Stimulated activated CD4-positive, alpha-beta T cell treated with anti-CD3 and anti-CD28 coated beads, Interleukin-15, amount 100 ng/mL, for 24 hours (primary cell): Measurements from ENCODE around the gene LRRC8D.

Source experiments
- DNase-seq: peaks from one replicate; pipeline ENCODE4 v3.0.0-alpha.2; 2020

LRRC8D gene

GRCh38 chr1:89898150-89898549, 77.3 kb downstream of the LRRC8D start:
- no peak for DNase-seq

DNA sequence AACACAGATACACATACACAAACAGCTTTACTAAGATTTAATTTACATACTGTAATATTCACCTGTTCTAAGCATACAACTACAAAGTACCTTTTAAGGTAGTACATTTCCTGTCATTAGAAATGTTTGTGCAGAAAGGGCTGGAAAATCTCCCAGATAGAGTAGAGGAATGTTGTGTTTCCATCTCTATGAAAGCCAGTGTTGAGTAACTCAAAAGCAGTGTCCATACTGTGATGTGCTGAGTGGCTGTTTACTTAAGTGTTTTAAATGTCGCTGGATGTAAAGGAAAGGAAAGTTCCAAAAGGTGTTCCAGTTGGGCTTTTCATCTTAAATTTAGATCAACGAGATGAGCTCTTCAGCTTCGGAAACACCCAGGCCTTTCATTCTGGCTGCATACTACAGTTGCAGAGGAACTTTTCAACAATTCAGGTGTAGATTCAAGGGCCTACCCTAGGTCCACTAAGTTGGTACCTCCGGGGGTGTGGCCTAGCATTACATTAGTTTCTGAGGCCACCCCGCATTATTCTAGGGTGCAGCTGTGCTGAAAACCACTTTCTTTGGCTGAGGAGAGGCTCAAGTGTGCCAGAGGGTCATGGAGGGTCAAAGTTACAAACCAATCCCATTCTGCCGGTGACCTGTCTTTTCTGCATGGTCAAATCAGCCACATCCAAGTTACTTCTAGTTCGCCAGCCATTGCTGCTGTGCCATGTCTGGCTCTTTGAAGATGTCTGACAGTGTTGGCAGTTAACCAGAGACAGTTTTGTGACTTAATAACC, 78.1 kb downstream of the LRRC8D start:
- no peak for DNase-seq

DNA sequence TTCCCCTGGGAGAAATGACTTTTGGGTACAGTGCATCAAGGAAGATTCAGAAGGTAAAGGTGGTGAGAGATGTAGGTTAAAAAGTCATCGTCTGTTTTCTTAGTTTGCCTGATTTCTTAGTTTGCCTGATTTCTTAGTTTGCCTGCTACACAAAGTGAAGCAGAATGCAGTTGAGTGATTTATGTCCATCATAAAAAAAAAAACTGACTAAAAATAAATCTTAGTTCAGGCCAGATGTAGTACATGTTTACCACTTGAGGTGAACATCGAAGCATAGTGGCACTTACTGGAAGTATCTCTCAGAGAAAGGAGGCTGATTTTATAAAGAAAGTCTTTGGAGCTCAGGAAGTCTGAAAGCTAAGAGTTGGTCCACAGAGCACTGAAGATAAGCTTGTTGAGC, 79.5 kb downstream of the LRRC8D start:
- no peak for DNase-seq

GRCh38 chr1:89900791-89901708, 80.2 kb downstream of the LRRC8D start:
- DNase-seq, result no peak

DNA sequence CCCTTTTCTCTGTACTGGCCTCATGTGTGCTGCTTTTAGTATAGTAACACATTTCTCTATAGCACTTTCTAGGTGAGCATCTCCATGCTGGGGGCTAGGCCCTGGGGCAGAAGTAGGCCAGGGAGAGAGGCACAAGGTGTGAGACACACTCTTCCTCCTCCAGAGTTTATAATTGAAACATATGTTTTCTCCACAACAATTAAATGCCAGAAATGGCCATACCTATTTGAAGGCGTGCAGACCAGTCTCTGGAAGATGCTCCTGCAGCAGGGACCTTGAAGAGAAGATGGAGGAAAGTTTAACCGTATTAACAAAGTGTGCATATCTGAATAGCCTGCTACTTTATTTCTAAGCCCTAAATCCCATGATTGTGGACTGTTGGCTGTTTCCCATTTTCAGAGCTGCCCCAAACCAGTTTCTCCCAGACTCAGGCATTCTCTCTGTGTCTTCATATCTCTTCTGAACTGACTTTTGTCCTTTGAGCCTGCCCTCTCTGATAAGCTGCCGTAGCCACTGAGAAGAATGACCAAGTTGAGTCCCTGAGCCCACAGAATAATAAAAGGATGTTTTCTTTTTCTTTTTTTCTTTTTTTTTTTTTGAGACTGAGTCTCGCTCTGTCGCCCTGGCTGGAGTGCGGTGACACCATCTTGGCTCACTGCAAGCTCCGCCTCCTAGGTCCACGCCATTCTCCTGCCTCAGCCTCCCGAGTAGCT, 81.3 kb downstream of the LRRC8D start:
- no peak for DNase-seq

DNA sequence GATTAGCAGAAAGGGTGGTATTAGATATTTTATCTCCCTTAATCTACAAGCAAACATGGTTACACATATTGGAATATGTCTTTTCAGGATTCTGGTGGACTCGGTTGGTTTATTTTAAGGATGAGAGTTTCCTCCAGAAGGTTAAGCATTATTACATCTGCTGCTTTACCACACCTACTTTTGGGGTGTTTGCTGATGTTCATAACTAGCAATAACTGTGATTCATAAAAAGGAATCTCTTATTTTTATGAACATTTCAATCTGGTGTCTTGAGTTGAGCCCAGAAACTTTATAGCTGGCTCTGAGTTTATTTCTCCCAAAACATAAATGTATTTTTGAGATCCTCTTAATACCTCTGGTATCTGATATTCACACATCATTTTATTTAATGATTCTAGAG, 82.7 kb downstream of the LRRC8D start:
- no peak for DNase-seq

DNA sequence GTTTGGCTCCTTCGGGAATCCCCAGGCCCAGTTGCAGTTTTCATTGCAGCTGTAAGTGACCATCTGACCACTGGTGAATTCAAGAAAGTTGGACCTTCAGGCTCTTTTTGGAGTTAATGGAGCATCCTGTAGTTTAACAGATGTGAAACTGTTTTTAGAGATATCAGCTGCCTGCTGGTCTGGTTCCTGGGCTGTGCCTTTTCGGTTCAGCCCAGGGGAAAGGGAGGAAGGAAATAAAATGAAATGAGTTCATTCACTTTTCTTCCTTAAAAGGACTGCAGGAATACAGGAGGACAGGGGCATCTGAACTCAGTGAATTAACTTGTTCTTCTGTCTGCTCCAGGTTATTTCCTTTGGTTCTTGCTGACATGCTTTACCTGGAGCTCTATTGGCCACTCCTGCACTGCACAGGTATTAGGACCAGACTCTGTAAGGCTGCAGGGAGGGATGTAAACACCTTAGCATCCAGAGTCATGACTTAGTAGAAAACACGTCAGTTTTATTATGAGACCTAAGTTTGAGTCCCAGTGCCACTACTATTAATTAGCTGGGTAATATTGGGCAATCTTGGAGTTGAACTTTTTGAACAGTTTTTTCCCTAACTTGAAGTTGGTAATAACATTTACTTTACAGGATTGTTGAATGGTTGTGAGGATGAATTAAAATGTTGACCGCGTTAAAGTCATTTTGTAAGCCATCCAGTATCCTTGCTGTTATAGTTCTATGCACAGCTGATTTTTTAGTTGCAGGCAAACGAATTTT, 83.6 kb downstream of the LRRC8D start:
- DNase-seq, result no peak

DNA sequence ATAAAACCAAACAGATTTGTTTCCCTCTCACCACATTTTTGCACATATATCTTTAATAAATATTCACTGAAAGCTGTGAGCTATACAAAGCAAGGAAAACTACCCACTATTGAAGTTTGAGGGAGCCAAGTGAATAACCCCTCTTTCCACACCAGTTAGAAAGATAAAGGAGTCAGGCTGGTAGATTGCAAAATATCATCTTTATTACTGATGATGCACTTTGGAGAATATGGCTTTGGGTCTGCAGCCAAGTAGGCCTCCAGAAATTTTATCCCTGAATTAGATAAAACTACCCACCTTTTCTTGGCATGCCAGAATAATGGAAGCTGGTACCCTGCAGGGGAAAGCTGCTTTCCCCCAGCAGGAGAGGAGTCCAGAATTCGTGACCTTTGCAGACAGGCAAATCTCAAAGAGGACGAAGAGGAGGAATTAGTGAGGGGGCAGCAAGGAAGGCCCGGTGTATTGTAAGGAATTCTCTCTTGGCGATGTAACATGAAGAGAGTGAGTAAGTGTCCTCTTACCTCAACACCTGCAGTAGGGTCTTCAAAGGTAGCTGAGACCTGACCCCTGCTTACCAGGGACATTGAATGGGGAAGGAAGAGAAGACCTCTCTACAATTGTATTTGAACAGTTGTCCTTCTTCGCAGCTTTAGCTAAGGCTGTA, 84.7 kb downstream of the LRRC8D start:
- no peak for DNase-seq

GRCh38 chr1:89906088-89906487, 85.3 kb downstream of the LRRC8D start:
- no peak for DNase-seq

DNA sequence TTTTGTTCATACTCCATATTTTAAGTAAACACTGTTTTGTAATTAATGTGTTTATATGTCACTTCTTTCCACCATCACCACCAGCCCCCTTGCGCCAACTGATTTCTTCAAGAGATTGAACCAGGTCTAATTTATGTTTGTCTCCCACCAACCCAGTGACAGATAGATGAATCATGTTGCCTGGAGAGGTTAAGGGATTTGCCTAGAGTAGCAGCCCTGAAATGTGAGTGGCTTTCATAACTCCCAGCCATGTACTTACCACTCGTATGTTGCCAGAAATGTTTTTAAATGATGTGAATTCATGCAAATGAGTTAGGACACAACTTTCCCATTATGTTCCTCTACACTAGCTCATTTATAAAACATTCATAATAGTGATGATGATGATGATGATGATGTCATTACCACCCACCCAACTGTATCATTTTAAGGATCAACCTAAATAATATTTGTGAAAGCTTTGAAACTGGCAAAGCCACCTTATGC, 86.9 kb downstream of the LRRC8D start:
- no peak for DNase-seq

DNA sequence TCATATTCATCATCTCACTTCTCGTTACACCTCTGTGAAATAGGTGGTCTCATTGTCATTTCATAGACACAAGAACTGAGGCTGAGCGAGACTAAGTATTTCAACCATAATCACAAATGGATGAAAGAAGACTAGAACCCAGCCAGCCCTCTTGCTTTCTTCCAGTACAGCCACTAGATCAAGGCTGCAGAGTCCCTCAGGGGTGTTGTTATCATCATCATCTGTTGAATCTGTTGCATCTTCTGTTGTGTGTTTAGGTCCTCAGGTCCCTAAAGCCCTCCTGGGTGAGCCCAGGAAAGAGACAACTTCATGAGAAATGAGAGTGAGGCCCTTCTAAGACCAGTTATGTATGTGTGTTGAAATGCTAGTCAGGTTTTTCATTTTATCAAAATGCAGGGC, 87.4 kb downstream of the LRRC8D start:
- DNase-seq, result no peak

- DNase-seq, result no peak
Measured at GRCh38 chr1:89908672-89909436, 88.0 kb downstream of the LRRC8D start.

DNA sequence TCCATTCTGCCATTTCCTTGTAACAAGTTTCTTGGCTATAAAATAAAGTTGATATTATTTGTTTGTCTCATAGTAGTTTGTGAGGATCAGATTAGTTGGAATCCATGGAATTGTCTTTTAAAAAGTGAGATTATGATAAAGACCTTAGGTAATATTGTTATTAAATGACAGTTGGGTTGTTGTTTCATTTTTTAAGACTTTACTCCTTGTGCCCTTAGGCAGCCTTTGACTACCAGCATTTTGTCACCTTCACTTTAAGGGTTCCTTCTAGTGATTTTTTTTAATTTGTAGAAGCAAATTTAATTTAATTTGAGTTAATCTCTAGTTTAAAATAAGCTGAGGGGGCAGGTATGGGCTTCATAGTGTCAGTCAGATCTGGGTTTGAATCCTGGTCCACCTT, 89.4 kb downstream of the LRRC8D start:
- no peak for DNase-seq

DNA sequence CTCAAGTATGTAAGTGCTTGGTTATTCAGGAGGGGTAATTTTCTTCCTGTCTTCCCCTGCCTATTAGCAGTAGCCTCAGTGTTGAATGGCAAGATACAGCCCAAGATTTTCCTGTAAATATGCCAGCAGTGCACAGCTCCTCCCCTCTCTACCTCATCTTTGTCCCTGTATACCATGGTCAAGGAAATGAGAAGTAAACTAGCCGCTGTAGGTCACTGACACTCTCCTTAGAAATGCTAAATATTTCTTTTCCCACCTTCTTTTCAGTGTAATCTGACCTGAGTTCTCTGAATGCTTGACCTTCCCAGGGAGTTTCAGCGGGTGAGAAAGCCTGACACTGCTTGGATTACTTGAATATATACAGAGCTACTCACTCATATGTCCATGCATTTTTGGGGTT, 89.9 kb downstream of the LRRC8D start:
- no peak for DNase-seq

- DNase-seq, result no peak
Measured at GRCh38 chr1:89911191-89911991, 90.6 kb downstream of the LRRC8D start.

DNA sequence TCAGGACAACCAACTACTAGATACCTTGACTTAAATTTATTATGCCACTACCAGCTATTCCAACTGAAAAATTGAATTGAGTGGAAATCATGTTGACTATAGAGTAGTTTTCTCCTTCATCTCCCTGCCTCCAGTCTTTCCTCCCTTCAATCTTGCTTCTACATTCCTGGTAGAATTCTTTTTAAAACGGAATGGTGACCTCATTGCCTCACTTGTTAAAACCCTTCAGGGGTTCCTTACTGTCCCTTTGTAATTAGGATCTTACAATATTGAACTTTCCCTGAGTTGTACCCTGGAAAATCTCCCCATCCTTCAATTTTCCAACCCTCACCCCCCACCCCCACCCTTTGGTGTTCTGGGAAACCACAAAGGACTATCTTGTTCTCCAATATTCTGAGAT, 91.2 kb downstream of the LRRC8D start:
- no peak for DNase-seq

GRCh38 chr1:89913353-89914095, 92.7 kb downstream of the LRRC8D start:
- no peak for DNase-seq

DNA sequence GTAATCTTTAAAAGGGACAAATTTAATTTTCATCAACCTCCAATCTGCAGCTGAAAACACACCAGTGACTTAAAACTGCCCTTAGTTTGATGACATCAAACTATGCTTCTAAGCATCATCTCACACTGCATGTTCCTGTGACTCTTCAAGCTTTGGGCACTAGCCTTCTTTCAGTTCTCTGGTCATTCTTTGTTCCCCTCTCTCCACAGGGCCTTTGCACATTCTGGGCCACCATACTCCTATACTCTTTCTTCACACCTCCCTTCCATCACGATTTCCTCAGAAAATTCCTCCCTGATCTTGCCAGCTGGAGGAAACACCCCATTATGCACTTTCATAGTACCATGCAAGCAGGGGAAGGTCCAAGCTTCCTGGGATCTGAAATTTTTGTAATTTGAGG, 96.5 kb downstream of the LRRC8D start:
- DNase-seq, result no peak

DNA sequence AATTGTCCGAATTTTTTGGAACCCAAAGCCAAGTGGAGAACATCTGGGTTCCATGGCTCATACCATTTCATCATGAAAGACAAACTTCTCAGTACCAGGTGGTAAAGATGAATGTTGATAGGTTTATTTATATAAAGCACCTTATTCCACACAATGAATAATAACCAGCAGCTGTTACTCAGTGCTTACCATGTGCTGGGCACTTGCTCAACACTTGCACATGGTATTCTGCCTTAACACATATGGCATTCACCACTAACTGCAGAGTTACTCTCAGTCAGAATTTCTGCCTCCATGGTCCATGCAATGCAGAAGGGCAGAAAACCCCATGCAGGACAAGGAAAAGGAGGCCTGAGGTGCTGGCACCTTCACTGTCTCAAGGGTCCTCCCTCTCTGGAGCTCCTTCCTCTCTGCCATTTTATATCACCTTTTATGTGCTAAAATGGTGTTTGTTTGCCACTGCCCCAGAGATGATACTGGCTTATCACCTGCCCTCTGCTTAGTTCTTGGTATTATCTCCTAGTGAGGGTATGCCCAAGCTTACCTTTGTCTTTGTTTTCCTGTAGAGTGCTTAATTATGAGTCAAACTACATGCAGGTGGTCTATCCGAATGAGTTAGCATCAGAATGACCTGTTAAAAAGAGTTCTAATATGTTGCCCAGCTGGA, 97.4 kb downstream of the LRRC8D start:
- no peak for DNase-seq
